ENCODE measurements around the gene CENPA. TPM values are rescaled to one million over a fixed set of nuclear protein-coding genes. Genes with fewer than 3 reads are reported as not detected.

CENPA gene
- total RNA-seq, 2 donors from 2014 or later = not detected

- Histone ChIP-seq H3K4me1 (peaks cover 15% of the 10 kb centered on the region), H3K27ac (no peak overlapping the region), H3K9me3 (no peaks in the 10 kb centered on the region), H3K36me3 (replicated peaks in 1 of 2; ENCODE audit: insufficient read depth in 1 of 2, low read depth in 2 of 2) (peaks cover 3 to 14% of the 10 kb centered on the region in 2 donors), H3K4me3 (no peak overlapping the region), H3K27me3 (peaks cover 0 to 4% of the 10 kb centered on the region in 2 donors)
- intact Hi-C loops (cut with DNase I) = no loop called here
- no peak for DNase-seq
- no peak for ATAC-seq
- TF ChIP-seq CTCF (IDR thresholded peaks at IDR 0.05) (no peak), POLR2A (IDR thresholded peaks at IDR 0.05) (no peak)
- 84% methylated on average over 12 of the region's 12 CpGs for WGBS, 2 donors
These were observed 2.8 kb upstream of the CENPA start for GRCh38 chr2:26782876-26783704.

- intact Hi-C loops (cut with DNase I) = no loop called here
- no peak overlapping the region for H3K4me3 ChIP-seq
- peaks cover 0 to 4% of the 10 kb centered on the region in 2 donors for H3K36me3 ChIP-seq (replicated peaks in 1 of 2; ENCODE audit: insufficient read depth in 1 of 2, low read depth in 2 of 2)
- ATAC-seq (no peak), DNase-seq (no peak)
- no peak overlapping the region for H3K27ac ChIP-seq
- H3K27me3 ChIP-seq = peaks cover 0 to 4% of the 10 kb centered on the region in 2 donors
- H3K4me1 ChIP-seq = peaks cover 15% of the 10 kb centered on the region
- WGBS, 2 donors = 85 to 86% methylated on average over 18 to 19 of the region's 19 CpGs
- no peaks in the 10 kb centered on the region for H3K9me3 ChIP-seq
- TF ChIP-seq POLR2A (IDR thresholded peaks at IDR 0.05) (no peak), CTCF (IDR thresholded peaks at IDR 0.05) (no peak)
These were observed 1.2 kb upstream of the CENPA start for GRCh38 chr2:26784570-26785234.

- intact Hi-C loops (cut with DNase I) = no loop called here
- WGBS, 2 donors = 5 to 9% methylated on average over 20 to 50 of the region's 55 CpGs
- DNase-seq (no peak), ATAC-seq (no peak)
- TF ChIP-seq CTCF (IDR thresholded peaks at IDR 0.05) (no peak), POLR2A (IDR thresholded peaks at IDR 0.05) (no peak)
- peaks cover 15% of the 10 kb centered on the region for H3K4me1 ChIP-seq
- peak overlapping the region; percentile 25 to 43 for H3K4me3 ChIP-seq
- peaks cover 0 to 4% of the 10 kb centered on the region in 2 donors for H3K27me3 ChIP-seq
- H3K27ac ChIP-seq = no peak overlapping the region
- no peaks in the 10 kb centered on the region for H3K9me3 ChIP-seq
- H3K36me3 ChIP-seq (replicated peaks in 1 of 2; ENCODE audit: insufficient read depth in 1 of 2, low read depth in 2 of 2) = no peaks in the 10 kb centered on the region
These were observed 562 bp downstream of the CENPA start for GRCh38 chr2:26786207-26787028.

GRCh38 chr2:26792720-26793119, 6.9 kb downstream of the CENPA start:
- Histone ChIP-seq H3K9me3 (no peaks in the 10 kb centered on the region), H3K4me3 (no peak overlapping the region), H3K4me1 (no peaks in the 10 kb centered on the region), H3K27ac (no peak overlapping the region), H3K36me3 (replicated peaks in 1 of 2; ENCODE audit: insufficient read depth in 1 of 2, low read depth in 2 of 2) (no peaks in the 10 kb centered on the region), H3K27me3 (no peaks in the 10 kb centered on the region)
- TF ChIP-seq CTCF (IDR thresholded peaks at IDR 0.05) = no peak
- TF ChIP-seq POLR2A (IDR thresholded peaks at IDR 0.05) = no peak
- DNase-seq (no peak), ATAC-seq (no peak)
- WGBS, 2 donors = 75 to 89% methylated on average over 3 of the region's 3 CpGs
- intact Hi-C loops (cut with DNase I) = no loop called here

Data from body of pancreas (tissue), 4 donors.